Measurements from ENCODE around the gene CEPT1. TPM values are rescaled to one million over a fixed set of nuclear protein-coding genes. Genes with fewer than 3 reads are reported as not detected.
A peak's percentile ranks its signal among the peaks of the same experiment; 100 is the strongest.

CEPT1 gene
- total and polyA plus RNA-seq, 2 donors, result 55.3 to 56.9 TPM

- peak overlapping the region; percentile 77 to 85 for H3K27ac ChIP-seq (ENCODE audit: low read depth in 1 of 2, low read length in 1 of 2)
- DNase-seq (ENCODE audit: low read depth in 6 of 9, low spot score in 9 of 9), result no peak
- peaks cover 12 to 19% of the 10 kb centered on the region in 2 donors for H3K36me3 ChIP-seq (ENCODE audit: control insufficient read depth in 2 of 2, insufficient read depth in 2 of 2, low read length in 1 of 2)
- 87% methylated on average over 5 of the region's 5 CpGs for WGBS
- no peak overlapping the region for H3K4me3 ChIP-seq (ENCODE audit: low read length in 2 of 2)
- peaks cover 53 to 80% of the 10 kb centered on the region in 2 donors for H3K4me1 ChIP-seq (ENCODE audit: control insufficient read depth in 2 of 2, insufficient read depth in 2 of 2, low read length in 2 of 2)
- no peaks in the 10 kb centered on the region for H3K27me3 ChIP-seq (ENCODE audit: control insufficient read depth in 2 of 2, insufficient read depth in 1 of 2, low read length in 1 of 2)
- H3K9me3 ChIP-seq (ENCODE audit: control insufficient read depth in 2 of 2, insufficient read depth in 1 of 2, low read length in 1 of 2), result no peaks in the 10 kb centered on the region
These were observed 61.5 kb downstream of the CEPT1 start for GRCh38 chr1:111201275-111202090.

GRCh38 chr1:111202366-111202706 is 62.3 kb downstream of the CEPT1 start:
- Histone ChIP-seq H3K27ac (ENCODE audit: low read depth in 1 of 2, low read length in 1 of 2) (peak overlapping the region; percentile 83 to 85), H3K36me3 (ENCODE audit: control insufficient read depth in 2 of 2, insufficient read depth in 2 of 2, low read length in 1 of 2) (peaks cover 5 to 11% of the 10 kb centered on the region in 2 donors), H3K4me1 (ENCODE audit: control insufficient read depth in 2 of 2, insufficient read depth in 2 of 2, low read length in 2 of 2) (peaks cover 53 to 79% of the 10 kb centered on the region in 2 donors), H3K4me3 (ENCODE audit: low read length in 2 of 2) (peak overlapping the region in 1 of 2 donors; percentile 0), H3K9me3 (ENCODE audit: control insufficient read depth in 2 of 2, insufficient read depth in 1 of 2, low read length in 1 of 2) (no peaks in the 10 kb centered on the region), H3K27me3 (ENCODE audit: control insufficient read depth in 2 of 2, insufficient read depth in 1 of 2, low read length in 1 of 2) (no peaks in the 10 kb centered on the region)
- 94% methylated on average over 1 of the region's 1 CpG for WGBS
- DNase-seq (ENCODE audit: low read depth in 6 of 9, low spot score in 9 of 9), result no peak

GRCh38 chr1:111202707-111203623 is 62.9 kb downstream of the CEPT1 start:
- DNase-seq (ENCODE audit: low read depth in 6 of 9, low spot score in 9 of 9), result no peak
- Histone ChIP-seq H3K9me3 (ENCODE audit: control insufficient read depth in 2 of 2, insufficient read depth in 1 of 2, low read length in 1 of 2) (no peaks in the 10 kb centered on the region), H3K36me3 (ENCODE audit: control insufficient read depth in 2 of 2, insufficient read depth in 2 of 2, low read length in 1 of 2) (peaks cover 0 to 4% of the 10 kb centered on the region in 2 donors), H3K4me3 (ENCODE audit: low read length in 2 of 2) (peak overlapping the region; percentile 65 to 81), H3K27me3 (ENCODE audit: control insufficient read depth in 2 of 2, insufficient read depth in 1 of 2, low read length in 1 of 2) (no peaks in the 10 kb centered on the region), H3K4me1 (ENCODE audit: control insufficient read depth in 2 of 2, insufficient read depth in 2 of 2, low read length in 2 of 2) (peaks cover 53 to 72% of the 10 kb centered on the region in 2 donors), H3K27ac (ENCODE audit: low read depth in 1 of 2, low read length in 1 of 2) (peak overlapping the region; percentile 85 to 99)
- 47% methylated on average over 4 of the region's 4 CpGs for WGBS

DNA sequence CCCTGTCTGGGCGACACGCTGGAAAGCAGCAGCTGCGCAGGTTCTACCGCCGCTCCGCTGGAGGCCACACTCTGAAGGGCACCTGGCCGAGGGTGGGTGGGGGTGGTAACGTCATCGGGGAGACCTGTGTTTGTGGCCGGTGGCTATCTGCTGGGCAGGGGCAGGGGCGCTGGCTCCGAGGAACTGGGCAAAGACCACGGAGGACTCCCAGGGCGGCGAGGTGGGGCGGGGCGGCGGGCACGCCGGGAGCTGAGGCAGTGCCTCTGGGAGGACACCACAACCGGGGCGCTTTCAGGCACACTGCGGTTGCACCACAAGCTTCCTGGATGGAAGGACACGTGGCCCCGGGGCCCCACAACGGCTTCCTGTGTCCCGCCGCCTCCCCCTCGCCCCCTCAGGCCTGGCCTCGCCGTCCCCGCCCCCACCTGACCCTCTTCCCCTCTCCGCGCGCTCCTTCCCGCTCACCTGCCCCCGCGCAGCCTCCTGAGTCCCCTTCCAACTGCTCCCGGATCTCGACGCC is 63.7 kb downstream of the CEPT1 start:
- Histone ChIP-seq H3K9me3 (ENCODE audit: control insufficient read depth in 2 of 2, insufficient read depth in 1 of 2, low read length in 1 of 2) (no peaks in the 10 kb centered on the region), H3K4me1 (ENCODE audit: control insufficient read depth in 2 of 2, insufficient read depth in 2 of 2, low read length in 2 of 2) (peaks cover 50 to 65% of the 10 kb centered on the region in 2 donors), H3K36me3 (ENCODE audit: control insufficient read depth in 2 of 2, insufficient read depth in 2 of 2, low read length in 1 of 2) (no peaks in the 10 kb centered on the region), H3K4me3 (ENCODE audit: low read length in 2 of 2) (peak overlapping the region; percentile 65 to 81), H3K27ac (ENCODE audit: low read depth in 1 of 2, low read length in 1 of 2) (peak overlapping the region; percentile 85 to 99), H3K27me3 (ENCODE audit: control insufficient read depth in 2 of 2, insufficient read depth in 1 of 2, low read length in 1 of 2) (no peaks in the 10 kb centered on the region)
- DNase-seq (ENCODE audit: low read depth in 6 of 9, low spot score in 9 of 9), result peak in 5 of 9 donors; percentile 73 to 91 (median 81)
- WGBS, result 2% methylated on average over 41 of the region's 41 CpGs

DNA sequence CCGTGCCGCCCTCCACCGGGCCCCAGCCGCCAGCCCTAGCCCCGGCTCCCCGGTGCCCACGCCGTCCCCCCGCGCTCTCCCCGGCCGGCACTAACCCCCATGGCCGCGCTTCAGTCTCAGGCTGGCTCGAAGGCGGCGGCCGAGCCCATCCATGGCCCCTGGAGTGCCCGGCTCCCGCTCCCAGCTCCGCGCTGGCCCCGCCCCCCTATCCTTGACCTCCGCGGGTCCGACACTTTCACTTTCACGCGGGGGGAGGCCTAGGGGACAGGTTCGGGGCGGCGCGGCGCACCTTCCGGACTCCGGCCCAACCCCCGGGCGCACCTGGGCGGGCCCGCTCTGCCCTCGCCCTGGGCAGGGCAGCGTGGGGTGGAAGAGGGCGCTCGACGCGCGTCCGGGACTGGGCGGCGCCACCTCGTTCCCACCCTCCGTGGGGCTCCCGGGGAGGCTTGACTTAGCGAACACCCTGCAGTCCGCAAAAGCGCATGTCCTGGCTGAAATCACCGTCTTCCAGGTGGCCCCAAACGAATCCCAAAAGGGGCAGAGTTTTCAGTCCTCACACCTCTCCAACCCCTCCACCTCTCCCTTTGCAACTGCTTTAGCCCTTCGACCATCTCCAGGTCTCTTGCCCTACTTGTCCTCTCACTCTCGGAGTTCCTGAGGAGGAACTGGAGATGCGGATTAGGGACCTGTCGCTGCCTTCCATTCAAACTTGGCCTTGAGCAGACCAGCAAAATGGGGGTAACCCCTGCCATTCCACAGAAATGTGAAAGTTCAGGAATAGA is 64.4 kb downstream of the CEPT1 start:
- no peaks in the 10 kb centered on the region for H3K27me3 ChIP-seq (ENCODE audit: control insufficient read depth in 2 of 2, insufficient read depth in 1 of 2, low read length in 1 of 2)
- peak in 4 of 9 donors; percentile 52 to 80 (median 70) for DNase-seq (ENCODE audit: low read depth in 6 of 9, low spot score in 9 of 9)
- peak overlapping the region; percentile 65 to 81 for H3K4me3 ChIP-seq (ENCODE audit: low read length in 2 of 2)
- H3K36me3 ChIP-seq (ENCODE audit: control insufficient read depth in 2 of 2, insufficient read depth in 2 of 2, low read length in 1 of 2), result no peaks in the 10 kb centered on the region
- no peaks in the 10 kb centered on the region for H3K9me3 ChIP-seq (ENCODE audit: control insufficient read depth in 2 of 2, insufficient read depth in 1 of 2, low read length in 1 of 2)
- H3K27ac ChIP-seq (ENCODE audit: low read depth in 1 of 2, low read length in 1 of 2), result peak overlapping the region; percentile 85 to 99
- H3K4me1 ChIP-seq (ENCODE audit: control insufficient read depth in 2 of 2, insufficient read depth in 2 of 2, low read length in 2 of 2), result peaks cover 44 to 62% of the 10 kb centered on the region in 2 donors
- 4% methylated on average over 61 of the region's 61 CpGs for WGBS

DNA sequence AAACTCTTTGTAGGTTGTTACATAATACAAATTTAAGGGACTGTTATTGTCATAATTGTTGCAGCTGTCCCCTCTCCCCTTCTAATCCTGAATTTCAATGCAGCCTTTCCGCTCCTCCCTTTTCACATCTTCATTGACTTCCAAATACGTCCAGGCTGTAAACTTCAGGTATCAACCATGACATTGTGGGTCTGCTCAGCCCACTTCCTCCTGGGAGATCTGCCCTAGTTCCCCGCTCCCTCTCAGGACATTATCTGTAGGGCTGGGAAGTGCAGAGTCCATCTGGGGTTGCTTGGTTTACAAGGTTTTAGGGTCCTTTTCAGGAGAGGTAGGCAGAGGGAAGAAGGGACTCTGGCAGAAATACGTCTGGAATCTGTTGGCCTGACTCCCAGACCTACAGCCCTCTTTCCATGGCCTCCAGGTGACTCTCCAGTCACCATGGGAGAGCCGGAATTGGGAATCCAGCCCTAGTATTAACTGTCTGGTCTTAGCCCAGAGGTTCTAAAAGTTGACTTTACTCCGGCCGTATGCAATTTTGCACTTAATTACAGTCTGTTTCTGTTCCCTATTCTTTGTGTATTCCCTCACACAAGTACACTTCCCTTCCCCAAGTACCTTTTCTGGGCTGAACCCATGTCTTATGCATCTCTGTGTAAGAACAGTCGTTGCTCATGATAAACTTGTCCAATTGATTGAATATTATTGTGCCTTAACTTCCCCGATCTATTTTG is 65.1 kb downstream of the CEPT1 start:
- DNase-seq (ENCODE audit: low read depth in 6 of 9, low spot score in 9 of 9), result no peak
- Histone ChIP-seq H3K27me3 (ENCODE audit: control insufficient read depth in 2 of 2, insufficient read depth in 1 of 2, low read length in 1 of 2) (no peaks in the 10 kb centered on the region), H3K27ac (ENCODE audit: low read depth in 1 of 2, low read length in 1 of 2) (peak overlapping the region; percentile 85 to 99), H3K4me3 (ENCODE audit: low read length in 2 of 2) (no peak overlapping the region), H3K4me1 (ENCODE audit: control insufficient read depth in 2 of 2, insufficient read depth in 2 of 2, low read length in 2 of 2) (peaks cover 38 to 54% of the 10 kb centered on the region in 2 donors), H3K36me3 (ENCODE audit: control insufficient read depth in 2 of 2, insufficient read depth in 2 of 2, low read length in 1 of 2) (no peaks in the 10 kb centered on the region), H3K9me3 (ENCODE audit: control insufficient read depth in 2 of 2, insufficient read depth in 1 of 2, low read length in 1 of 2) (no peaks in the 10 kb centered on the region)
- WGBS, result 74% methylated on average over 9 of the region's 9 CpGs

GRCh38 chr1:111205714-111206050 is 65.7 kb downstream of the CEPT1 start:
- Histone ChIP-seq H3K27ac (ENCODE audit: low read depth in 1 of 2, low read length in 1 of 2) (peak overlapping the region in 1 of 2 donors; percentile 85), H3K27me3 (ENCODE audit: control insufficient read depth in 2 of 2, insufficient read depth in 1 of 2, low read length in 1 of 2) (no peaks in the 10 kb centered on the region), H3K4me1 (ENCODE audit: control insufficient read depth in 2 of 2, insufficient read depth in 2 of 2, low read length in 2 of 2) (peaks cover 34 to 49% of the 10 kb centered on the region in 2 donors), H3K9me3 (ENCODE audit: control insufficient read depth in 2 of 2, insufficient read depth in 1 of 2, low read length in 1 of 2) (no peaks in the 10 kb centered on the region), H3K4me3 (ENCODE audit: low read length in 2 of 2) (no peak overlapping the region), H3K36me3 (ENCODE audit: control insufficient read depth in 2 of 2, insufficient read depth in 2 of 2, low read length in 1 of 2) (no peaks in the 10 kb centered on the region)
- WGBS, result 32% methylated on average over 2 of the region's 2 CpGs
- DNase-seq (ENCODE audit: low read depth in 6 of 9, low spot score in 9 of 9), result no peak

GRCh38 chr1:111208921-111209320 is 68.9 kb downstream of the CEPT1 start:
- 92% methylated on average over 1 of the region's 1 CpG for WGBS
- peaks cover 30 to 47% of the 10 kb centered on the region in 2 donors for H3K4me1 ChIP-seq (ENCODE audit: control insufficient read depth in 2 of 2, insufficient read depth in 2 of 2, low read length in 2 of 2)
- no peaks in the 10 kb centered on the region for H3K27me3 ChIP-seq (ENCODE audit: control insufficient read depth in 2 of 2, insufficient read depth in 1 of 2, low read length in 1 of 2)
- H3K9me3 ChIP-seq (ENCODE audit: control insufficient read depth in 2 of 2, insufficient read depth in 1 of 2, low read length in 1 of 2), result no peaks in the 10 kb centered on the region
- no peaks in the 10 kb centered on the region for H3K36me3 ChIP-seq (ENCODE audit: control insufficient read depth in 2 of 2, insufficient read depth in 2 of 2, low read length in 1 of 2)
- no peak overlapping the region for H3K27ac ChIP-seq (ENCODE audit: low read depth in 1 of 2, low read length in 1 of 2)
- H3K4me3 ChIP-seq (ENCODE audit: low read length in 2 of 2), result no peak overlapping the region
- no peak for DNase-seq (ENCODE audit: low read depth in 6 of 9, low spot score in 9 of 9)
